SK-N-SH (cell line): Measurements from ENCODE around the gene THSD7B. TPM values are rescaled to one million over a fixed set of nuclear protein-coding genes. Genes with fewer than 3 reads are reported as not detected.

Source experiments
- CTCF ChIA-PET: fragments of 300-600, 350-600 bp; formaldehyde crosslinking; extraction: SDS; loops from one replicate; lab custom pipeline; 2021; lab: Yijun Ruan, JAX
- POLR2A ChIA-PET: fragments of 350-600 bp; sonication (Branson Sonifier 250); formaldehyde crosslinking; extraction: SDS; loops from one replicate; lab custom pipeline; 2020; ENCODE audit warnings: antibody characterized with exemption, inconsistent platforms; lab: Yijun Ruan, JAX
- DNase-seq: peaks from one replicate; pipeline ENCODE4 v3.0.0; 2012
- H2AFZ ChIP-seq: fragments of 200-600 bp; sonication (generic); 2 replicates; pipeline ENCODE4 v1.8.1; 2016; ENCODE audit warnings: antibody characterized with exemption, mild to moderate bottlenecking, low read depth
- H3F3A ChIP-seq: fragments of 200-600 bp; sonication (generic); replicated peaks from 2 replicates; pipeline ENCODE3; 2016; ENCODE audit warnings: antibody characterized with exemption, mild to moderate bottlenecking; ENCODE audit not compliant: insufficient read depth
- H3K27ac ChIP-seq, 2 experiments: fragments of 200-500 bp in 1 of 2; fragments of 200-600 bp in 1 of 2; sonication (Bioruptor generic) in 1 of 2; sonication (generic), shearing (Covaris generic) in 1 of 2; 2 replicates each; pipeline versions ENCODE4 v1.5.1 to v1.6.1; 2014 to 2016; ENCODE audit warnings: low read depth in 2 of 2, inconsistent platforms in 1 of 2, low read length in 1 of 2, mild to moderate bottlenecking in 1 of 2, mixed read lengths in 1 of 2
- H3K27me3 ChIP-seq: fragments of 200-600 bp; sonication (generic), shearing (Covaris generic); 2 replicates; pipeline ENCODE4 v1.6.1; 2016; ENCODE audit warnings: mixed run types; ENCODE audit not compliant: insufficient read depth
- H3K36me3 ChIP-seq, 2 experiments: fragments of 200-500 bp in 1 of 2; fragments of 200-600 bp in 1 of 2; sonication (Bioruptor generic) in 1 of 2; sonication (generic) in 1 of 2; replicated peaks in 1 of 2; 2 replicates each; pipeline versions ENCODE3 to v1.5.1; 2014 to 2016; ENCODE audit warnings: low read length in 1 of 2, mild to moderate bottlenecking in 1 of 2; ENCODE audit not compliant: insufficient read depth in 2 of 2, control insufficient read depth in 1 of 2
- H3K4me1 ChIP-seq, 2 experiments: fragments of 200-500 bp in 1 of 2; fragments of 200-600 bp in 1 of 2; sonication (Bioruptor generic) in 1 of 2; sonication (generic), shearing (Covaris generic) in 1 of 2; 2 replicates each; pipeline versions ENCODE4 v1.5.1 to v1.6.1; 2014 to 2016; ENCODE audit warnings: low read depth in 1 of 2, low read length in 1 of 2, mixed run types in 1 of 2; ENCODE audit not compliant: insufficient read depth in 2 of 2, control insufficient read depth in 1 of 2
- H3K4me2 ChIP-seq: fragments of 200-600 bp; sonication (generic), shearing (Covaris generic); 2 replicates; pipeline ENCODE4 v1.6.1; 2017; ENCODE audit warnings: mixed run types
- H3K4me3 ChIP-seq, 2 experiments: fragments of 200-500 bp in 1 of 2; fragments of 200-600 bp in 1 of 2; sonication (Bioruptor generic) in 1 of 2; sonication (generic), shearing (Covaris generic) in 1 of 2; 2 replicates each; pipeline versions ENCODE4 v1.5.1 to v1.8.1; 2014 to 2016; ENCODE audit warnings: low read depth in 2 of 2, inconsistent platforms in 1 of 2, low read length in 1 of 2, mild to moderate bottlenecking in 1 of 2, mixed read lengths in 1 of 2, moderate library complexity in 1 of 2
- H3K79me2 ChIP-seq: fragments of 200-600 bp; sonication (generic); 2 replicates; pipeline ENCODE4 v1.8.1; 2017; ENCODE audit warnings: mild to moderate bottlenecking; ENCODE audit not compliant: insufficient read depth
- H3K9ac ChIP-seq: fragments of 200-600 bp; sonication (generic); 2 replicates; pipeline ENCODE4 v1.6.1; 2017; ENCODE audit warnings: mixed run types
- H3K9me2 ChIP-seq: fragments of 200-600 bp; sonication (generic); 2 replicates; pipeline ENCODE4 v1.6.1; 2017; ENCODE audit warnings: mixed run types
- H3K9me3 ChIP-seq: fragments of 200-600 bp; sonication (generic); 2 replicates; pipeline ENCODE4 v1.6.1; 2017; ENCODE audit warnings: mixed run types, mild to moderate bottlenecking, moderate library complexity
- H4K20me1 ChIP-seq: fragments of 200-600 bp; sonication (generic); 2 replicates; pipeline ENCODE4 v1.6.1; 2017; ENCODE audit warnings: mild to moderate bottlenecking, mixed run types; ENCODE audit not compliant: insufficient read depth
- CHD2 ChIP-seq: fragments of 150-350 bp; IDR thresholded peaks from 2 replicates; pipeline ENCODE4 v1.6.1; 2018; ENCODE audit warnings: low read length; ENCODE audit not compliant: partially characterized antibody
- EP300 ChIP-seq, 2 experiments: IDR thresholded peaks; 2 replicates each; pipeline versions ENCODE4 v1.4.0 to v1.6.1; 2012; ENCODE audit warnings: borderline replicate concordance in 1 of 2, low read depth in 1 of 2, low read length in 1 of 2
- FOSL2 ChIP-seq: IDR thresholded peaks from 2 replicates; pipeline ENCODE4 v1.4.0; 2012; ENCODE audit warnings: low read depth, mild to moderate bottlenecking, moderate library complexity, borderline replicate concordance
- FOXJ3 ChIP-seq: sonication (generic); formaldehyde crosslinking; IDR thresholded peaks from 2 replicates; pipeline ENCODE4 v1.5.1; 2020; ENCODE audit warnings: mild to moderate bottlenecking, missing genetic modification reagents
- FOXM1 ChIP-seq: IDR thresholded peaks from 2 replicates; pipeline ENCODE4 v1.4.0; 2012; ENCODE audit warnings: low read depth, mild to moderate bottlenecking
- GABPA ChIP-seq: IDR thresholded peaks from 2 replicates; pipeline ENCODE4 v1.4.0; 2012; ENCODE audit warnings: low read depth, mild to moderate bottlenecking
- GATA2 ChIP-seq: sonication (generic); formaldehyde crosslinking; IDR thresholded peaks from 2 replicates; pipeline ENCODE4 v1.5.0; 2020; ENCODE audit warnings: mild to moderate bottlenecking, missing genetic modification reagents
- IRF3 ChIP-seq: fragments of 150-350 bp; IDR thresholded peaks from 2 replicates; pipeline ENCODE4 v1.6.1; 2016; ENCODE audit warnings: mild to moderate bottlenecking, low read depth, low read length
- JUND ChIP-seq: IDR thresholded peaks from 2 replicates; pipeline ENCODE4 v1.4.0; 2012
- MEF2A ChIP-seq: IDR thresholded peaks from 2 replicates; pipeline ENCODE4 v1.4.0; 2012; ENCODE audit warnings: low read depth, borderline replicate concordance
- MXI1 ChIP-seq: IDR thresholded peaks from 2 replicates; pipeline ENCODE4 v1.6.1; 2012; ENCODE audit warnings: mild to moderate bottlenecking, low read depth, low read length, improper control_type of control experiment
- NFIC ChIP-seq: IDR thresholded peaks from 2 replicates; pipeline ENCODE4 v1.4.0; 2012; ENCODE audit warnings: borderline replicate concordance
- PBX3 ChIP-seq: IDR thresholded peaks from 2 replicates; pipeline ENCODE4; 2012
- RAD21 ChIP-seq: IDR thresholded peaks from 2 replicates; pipeline ENCODE4 v1.6.1; 2012; ENCODE audit warnings: mild to moderate bottlenecking, low read length
- RCOR1 ChIP-seq: fragments of 150-350 bp; IDR thresholded peaks from 2 replicates; pipeline ENCODE4 v1.6.1; 2017; ENCODE audit warnings: antibody characterized with exemption, low read length
- RXRA ChIP-seq: IDR thresholded peaks from 2 replicates; pipeline ENCODE4 v1.4.0; 2012; ENCODE audit warnings: low read depth, mild to moderate bottlenecking, borderline replicate concordance
- SIN3A ChIP-seq: IDR thresholded peaks from 2 replicates; pipeline ENCODE4 v1.6.1; 2012; ENCODE audit warnings: low read depth, mild to moderate bottlenecking, low read length, moderate library complexity, borderline replicate concordance
- SMC3 ChIP-seq: IDR thresholded peaks from 2 replicates; pipeline ENCODE4 v1.6.1; 2012; ENCODE audit warnings: low read depth, low read length, improper control_type of control experiment
- TEAD4 ChIP-seq: IDR thresholded peaks from 2 replicates; pipeline ENCODE4 v1.4.0; 2012; ENCODE audit warnings: mild to moderate bottlenecking, borderline replicate concordance; ENCODE audit not compliant: insufficient read depth
- USF1 ChIP-seq: IDR thresholded peaks from 2 replicates; pipeline ENCODE4 v1.4.0; 2012; ENCODE audit warnings: low read depth, borderline replicate concordance
- USF2 ChIP-seq: fragments of 150-350 bp; IDR thresholded peaks from 2 replicates; pipeline ENCODE4 v1.6.1; 2017; ENCODE audit warnings: antibody characterized with exemption, low read length, low read depth, borderline replicate concordance
- YY1 ChIP-seq: IDR thresholded peaks from 2 replicates; pipeline ENCODE4 v1.4.0; 2012; ENCODE audit warnings: low read depth, mild to moderate bottlenecking
- ZBTB33 ChIP-seq: IDR thresholded peaks from 2 replicates; pipeline ENCODE4 v1.4.0; 2012; ENCODE audit warnings: low read depth, borderline replicate concordance
- WGBS: methylation state at CpG from one replicate; pipeline ENCODE4 v1.1.6; 2017; ENCODE audit warnings: low lambda C conversion rate; 5-methylcytosine and 5-hydroxymethylcytosine counted together
- polyA plus RNA-seq, 3 experiments: library from polyadenylated mRNA; depleted of rRNA; stranded (reverse); fragments of >200 nt; gene quantifications; 2 replicates each; pipeline ENCODE4 v1.2.3, GENCODE V29; 2012

THSD7B gene
- polyA plus RNA-seq, 1 of the 3 experiments (the other 2 are of a cell fraction): not detected

- CTCF ChIA-PET: no interaction called here
- H3K4me1 ChIP-seq: no peaks in the 10 kb centered on the region
- no peaks in the 10 kb centered on the region for H3K27me3 ChIP-seq
- no peaks in the 10 kb centered on the region for H4K20me1 ChIP-seq
- no peaks in the 10 kb centered on the region for H3F3A ChIP-seq
- H3K79me2 ChIP-seq: no peaks in the 10 kb centered on the region
- no peaks in the 10 kb centered on the region for H3K9me2 ChIP-seq
- H3K36me3 ChIP-seq: no peaks in the 10 kb centered on the region
- H3K27ac ChIP-seq: no peak overlapping the region
- no peak overlapping the region for H3K4me3 ChIP-seq
- POLR2A ChIA-PET: no interaction called here
- WGBS: 44% methylated on average over 3 of the region's 17 CpGs
- no peak for DNase-seq
- no peak for TF ChIP-seq USF1
- TF ChIP-seq MXI1: no peak
- TF ChIP-seq CHD2: no peak
- no peak for TF ChIP-seq FOXM1
- TF ChIP-seq ZBTB33: no peak
- TF ChIP-seq EP300 (IDR thresholded peaks at IDR 0.05; ENCODE audit: borderline replicate concordance in 1 of 2, low read depth in 1 of 2, low read length in 1 of 2): no peak
- TF ChIP-seq TEAD4: no peak
- TF ChIP-seq PBX3: no peak
- no peak for TF ChIP-seq YY1
- TF ChIP-seq MEF2A: no peak
- TF ChIP-seq FOSL2: no peak
- no peak for TF ChIP-seq NFIC
- TF ChIP-seq SMC3: no peak
- TF ChIP-seq FOXJ3: no peak
- TF ChIP-seq SIN3A: no peak
- H3K9me3 ChIP-seq: no peaks in the 10 kb centered on the region
- H2AFZ ChIP-seq: no peak overlapping the region
- H3K9ac ChIP-seq: no peak overlapping the region
- H3K4me2 ChIP-seq: no peak overlapping the region
Measured at GRCh38 chr2:137715731-137716191, 950.4 kb downstream of the THSD7B start.

GRCh38 chr2:137718786-137719185 lies 953.4 kb downstream of the THSD7B start:
- CTCF ChIA-PET: no interaction called here
- H3K27me3 ChIP-seq: no peaks in the 10 kb centered on the region
- H3K79me2 ChIP-seq: no peaks in the 10 kb centered on the region
- H3K9me2 ChIP-seq: no peaks in the 10 kb centered on the region
- no peak overlapping the region for H3K27ac ChIP-seq
- no peak overlapping the region for H3K4me3 ChIP-seq
- no peak for DNase-seq
- H3K9ac ChIP-seq: no peak overlapping the region
- no peaks in the 10 kb centered on the region for H3K9me3 ChIP-seq
- H3K4me2 ChIP-seq: no peak overlapping the region
- H3K4me1 ChIP-seq: no peaks in the 10 kb centered on the region
- H3F3A ChIP-seq: no peaks in the 10 kb centered on the region
- POLR2A ChIA-PET: no interaction called here
- no peaks in the 10 kb centered on the region for H4K20me1 ChIP-seq
- H2AFZ ChIP-seq: no peak overlapping the region
- 29% methylated on average over 3 of the region's 3 CpGs for WGBS
- no peaks in the 10 kb centered on the region for H3K36me3 ChIP-seq
- TF ChIP-seq RCOR1 (no peak), ZBTB33 (no peak), IRF3 (no peak), GATA2 (no peak), JUND (no peak), GABPA (no peak), USF2 (no peak), TEAD4 (no peak), RXRA (no peak), RAD21 (no peak)
